Chondrocyte (in vitro differentiated cells): ENCODE results near the gene ZNF367. TPM values are rescaled to one million over a fixed set of nuclear protein-coding genes. Genes with fewer than 3 reads are reported as not detected.
A peak's percentile ranks its signal among the peaks of the same experiment; 100 is the strongest.

Source experiments
- DNase-seq: peaks from one replicate; pipeline ENCODE4 v3.0.0; 2021; ENCODE audit warnings: mixed read lengths, low spot score
- H3K27ac Mint-ChIP-seq: one replicate; pipeline ENCODE4 v1.8.0; 2021; ENCODE audit warnings: mild to moderate bottlenecking, moderate library complexity, mixed read lengths; ENCODE audit not compliant: unreplicated experiment
- H3K27me3 Mint-ChIP-seq: 2 replicates; pipeline ENCODE4 v1.8.0; 2021; ENCODE audit warnings: low read depth, mixed read lengths
- H3K36me3 Mint-ChIP-seq: 2 replicates; pipeline ENCODE4 v1.8.0; 2021; ENCODE audit warnings: low read depth, mixed read lengths
- H3K4me1 Mint-ChIP-seq: 2 replicates; pipeline ENCODE4 v1.8.0; 2021; ENCODE audit warnings: low read depth, mild to moderate bottlenecking, mixed read lengths
- H3K4me3 Mint-ChIP-seq: one replicate; pipeline ENCODE4 v1.8.0; 2021; ENCODE audit warnings: mild to moderate bottlenecking, moderate library complexity, mixed read lengths; ENCODE audit not compliant: unreplicated experiment
- H3K9me3 Mint-ChIP-seq: 2 replicates; pipeline ENCODE4 v1.8.0; 2021; ENCODE audit warnings: low read depth, mixed read lengths
- total RNA-seq: library from RNA; stranded (reverse); gene quantifications from 3 replicates; pipeline ENCODE4 v1.2.1, GENCODE V29; 2021
- TF ChIP-seq, protein P1 (sequence below): fragments of 200-600 bp; sonication (generic); IDR thresholded peaks from 2 replicates; pipeline ENCODE4 v1.5.0; 2021; ENCODE audit warnings: antibody characterized with exemption, mild to moderate bottlenecking, moderate library complexity

The ZNF367 gene
- total RNA-seq, 1 donor from 2014 or later, result 1.7 TPM

DNA sequence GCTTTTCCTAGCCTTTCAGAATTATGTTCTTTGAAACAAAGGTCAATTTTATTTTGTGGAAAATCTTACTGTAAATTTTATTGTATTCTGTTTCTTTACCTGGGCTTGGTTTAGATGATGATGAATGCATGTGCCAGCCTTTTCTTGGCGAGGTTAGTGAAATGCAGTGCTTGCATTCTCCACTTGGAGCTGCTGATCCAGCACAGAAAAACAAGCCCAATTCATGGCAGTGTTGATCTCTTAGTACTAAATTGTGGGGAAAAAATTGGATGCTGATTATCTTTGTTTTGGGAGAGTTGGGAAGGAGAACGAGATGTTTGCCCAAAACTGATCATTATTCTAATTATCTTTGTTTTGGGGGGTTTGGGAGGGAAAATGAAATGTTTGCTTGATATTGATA lies 35.5 kb upstream of the ZNF367 start:
- H3K4me3 Mint-ChIP-seq, result no peak overlapping the region
- no peak overlapping the region for H3K27ac Mint-ChIP-seq
- H3K27me3 Mint-ChIP-seq, result no peaks in the 10 kb centered on the region
- no peaks in the 10 kb centered on the region for H3K9me3 Mint-ChIP-seq
- TF ChIP-seq, protein P1, sequence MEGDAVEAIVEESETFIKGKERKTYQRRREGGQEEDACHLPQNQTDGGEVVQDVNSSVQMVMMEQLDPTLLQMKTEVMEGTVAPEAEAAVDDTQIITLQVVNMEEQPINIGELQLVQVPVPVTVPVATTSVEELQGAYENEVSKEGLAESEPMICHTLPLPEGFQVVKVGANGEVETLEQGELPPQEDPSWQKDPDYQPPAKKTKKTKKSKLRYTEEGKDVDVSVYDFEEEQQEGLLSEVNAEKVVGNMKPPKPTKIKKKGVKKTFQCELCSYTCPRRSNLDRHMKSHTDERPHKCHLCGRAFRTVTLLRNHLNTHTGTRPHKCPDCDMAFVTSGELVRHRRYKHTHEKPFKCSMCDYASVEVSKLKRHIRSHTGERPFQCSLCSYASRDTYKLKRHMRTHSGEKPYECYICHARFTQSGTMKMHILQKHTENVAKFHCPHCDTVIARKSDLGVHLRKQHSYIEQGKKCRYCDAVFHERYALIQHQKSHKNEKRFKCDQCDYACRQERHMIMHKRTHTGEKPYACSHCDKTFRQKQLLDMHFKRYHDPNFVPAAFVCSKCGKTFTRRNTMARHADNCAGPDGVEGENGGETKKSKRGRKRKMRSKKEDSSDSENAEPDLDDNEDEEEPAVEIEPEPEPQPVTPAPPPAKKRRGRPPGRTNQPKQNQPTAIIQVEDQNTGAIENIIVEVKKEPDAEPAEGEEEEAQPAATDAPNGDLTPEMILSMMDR, result peak; percentile 79
- DNase-seq, result no peak
- H3K36me3 Mint-ChIP-seq, result peaks cover 2% of the 10 kb centered on the region
- peaks cover 39% of the 10 kb centered on the region for H3K4me1 Mint-ChIP-seq

DNA sequence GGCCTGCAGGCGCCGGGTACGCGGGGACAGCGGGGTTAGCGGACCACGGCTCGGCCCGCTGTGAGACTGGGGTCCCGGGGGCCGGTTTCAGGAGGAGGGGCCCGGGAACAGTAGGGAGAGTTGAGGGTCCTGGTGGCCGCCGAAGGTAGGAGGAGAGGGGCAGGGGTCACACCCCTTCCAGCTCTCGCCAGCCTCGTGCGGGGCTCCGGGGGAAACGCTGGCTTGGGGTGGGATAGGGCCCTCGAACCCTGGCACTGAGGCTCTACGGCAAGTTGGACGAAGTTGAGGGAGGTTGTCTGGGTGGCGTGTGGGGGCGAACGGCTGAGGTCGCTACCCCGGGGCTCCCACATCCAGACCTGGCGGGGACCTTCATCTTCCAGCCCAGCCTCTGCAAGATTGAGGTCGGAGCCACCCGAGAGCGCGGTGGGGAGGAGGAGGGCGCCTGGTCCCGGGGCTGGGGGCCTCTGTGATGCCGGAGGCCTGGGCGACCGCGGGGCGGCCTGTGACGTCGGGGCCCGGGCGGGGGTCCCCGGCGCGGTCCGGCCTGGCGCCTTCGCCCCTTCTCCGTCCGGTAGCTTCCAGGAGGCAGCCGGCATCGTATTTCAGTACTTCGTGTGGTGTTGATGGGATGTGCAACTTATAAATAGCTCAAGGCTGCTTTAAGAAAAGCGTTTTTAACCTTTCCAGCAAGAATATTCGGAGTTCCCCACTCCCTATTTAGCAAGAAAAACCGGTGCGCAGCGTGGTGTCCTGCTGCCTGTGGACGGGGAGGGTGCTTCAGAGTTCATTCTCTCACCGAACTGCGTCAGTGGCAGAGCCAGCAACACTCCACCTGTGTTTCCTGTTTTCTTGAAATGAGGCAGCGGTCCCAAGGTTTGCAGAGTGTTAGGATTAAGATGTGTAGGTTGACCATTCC lies 32.7 kb upstream of the ZNF367 start:
- H3K27ac Mint-ChIP-seq, result peak overlapping the region; percentile 92
- H3K27me3 Mint-ChIP-seq, result no peaks in the 10 kb centered on the region
- peak overlapping the region; percentile 90 for H3K4me3 Mint-ChIP-seq
- H3K36me3 Mint-ChIP-seq, result no peaks in the 10 kb centered on the region
- H3K9me3 Mint-ChIP-seq, result no peaks in the 10 kb centered on the region
- DNase-seq, result no peak
- H3K4me1 Mint-ChIP-seq, result peaks cover 30% of the 10 kb centered on the region
- TF ChIP-seq, protein P1, result no peak

DNA sequence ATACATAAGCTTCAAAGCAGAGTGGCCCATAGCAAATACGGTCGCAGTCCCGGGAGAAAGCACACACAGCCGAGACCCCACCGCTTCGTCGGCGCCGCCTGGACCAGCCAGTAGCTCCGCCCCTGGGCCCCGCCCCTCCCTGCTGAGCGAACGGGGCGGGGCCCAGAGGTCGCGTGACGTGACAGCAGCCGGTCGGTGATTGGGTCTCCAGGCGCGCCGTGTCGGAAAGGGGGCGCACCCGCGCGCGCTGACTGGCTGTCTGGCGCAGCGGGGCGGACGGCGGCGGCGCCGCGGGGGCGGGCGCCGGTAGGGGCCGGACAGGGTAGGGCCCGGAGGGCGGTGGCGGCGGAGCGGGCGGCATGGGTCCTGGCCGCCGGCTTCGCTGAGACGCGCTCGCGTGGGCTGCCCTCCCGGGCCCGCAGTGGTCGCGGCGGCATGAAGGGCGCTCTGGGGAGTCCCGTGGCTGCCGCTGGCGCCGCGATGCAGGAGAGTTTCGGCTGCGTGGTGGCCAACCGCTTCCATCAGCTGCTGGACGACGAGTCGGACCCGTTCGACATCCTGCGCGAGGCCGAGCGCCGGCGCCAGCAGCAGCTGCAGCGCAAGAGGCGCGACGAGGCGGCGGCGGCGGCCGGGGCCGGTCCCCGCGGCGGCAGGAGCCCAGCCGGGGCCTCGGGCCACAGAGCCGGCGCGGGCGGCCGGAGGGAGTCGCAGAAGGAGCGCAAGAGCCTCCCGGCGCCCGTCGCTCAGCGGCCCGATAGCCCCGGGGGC lies 31.9 kb upstream of the ZNF367 start, which contains the start of gene HABP4:
TSS of gene HABP4 (plus strand) at position 325 of the 768 bp plus-strand sequence. CDS start at position 436, 111 bp downstream.
- Mint-ChIP-seq H3K27ac (peak within 1 kb of the TSS; percentile 92), H3K4me1 (peaks cover 30% of the 10 kb centered on the region), H3K27me3 (no peaks in the 10 kb centered on the region), H3K9me3 (no peaks in the 10 kb centered on the region), H3K36me3 (no peaks in the 10 kb centered on the region), H3K4me3 (peak within 1 kb of the TSS; percentile 90)
- peak; percentile 98 for DNase-seq
- TF ChIP-seq, protein P1, result no peak

DNA sequence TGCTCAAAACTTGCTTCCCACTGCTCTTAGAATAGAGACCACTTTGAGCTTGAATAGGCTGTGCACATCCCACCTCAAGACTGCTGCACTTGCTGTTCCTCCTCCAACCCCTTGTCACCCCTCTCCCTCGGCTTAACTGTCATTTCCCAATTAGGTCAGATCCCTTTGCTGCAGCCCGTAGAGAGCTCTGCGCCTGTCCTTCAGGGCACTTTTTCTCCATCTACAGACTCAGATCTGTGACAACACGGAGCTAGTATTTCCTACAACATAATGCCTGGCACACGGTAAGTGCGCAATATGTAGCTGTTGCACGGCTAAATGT lies 31.3 kb upstream of the ZNF367 start:
- no peaks in the 10 kb centered on the region for H3K27me3 Mint-ChIP-seq
- H3K4me3 Mint-ChIP-seq, result peak overlapping the region; percentile 70
- H3K36me3 Mint-ChIP-seq, result no peaks in the 10 kb centered on the region
- peaks cover 30% of the 10 kb centered on the region for H3K4me1 Mint-ChIP-seq
- no peaks in the 10 kb centered on the region for H3K9me3 Mint-ChIP-seq
- DNase-seq, result no peak
- TF ChIP-seq, protein P1, result no peak
- peak overlapping the region; percentile 90 for H3K27ac Mint-ChIP-seq

DNA sequence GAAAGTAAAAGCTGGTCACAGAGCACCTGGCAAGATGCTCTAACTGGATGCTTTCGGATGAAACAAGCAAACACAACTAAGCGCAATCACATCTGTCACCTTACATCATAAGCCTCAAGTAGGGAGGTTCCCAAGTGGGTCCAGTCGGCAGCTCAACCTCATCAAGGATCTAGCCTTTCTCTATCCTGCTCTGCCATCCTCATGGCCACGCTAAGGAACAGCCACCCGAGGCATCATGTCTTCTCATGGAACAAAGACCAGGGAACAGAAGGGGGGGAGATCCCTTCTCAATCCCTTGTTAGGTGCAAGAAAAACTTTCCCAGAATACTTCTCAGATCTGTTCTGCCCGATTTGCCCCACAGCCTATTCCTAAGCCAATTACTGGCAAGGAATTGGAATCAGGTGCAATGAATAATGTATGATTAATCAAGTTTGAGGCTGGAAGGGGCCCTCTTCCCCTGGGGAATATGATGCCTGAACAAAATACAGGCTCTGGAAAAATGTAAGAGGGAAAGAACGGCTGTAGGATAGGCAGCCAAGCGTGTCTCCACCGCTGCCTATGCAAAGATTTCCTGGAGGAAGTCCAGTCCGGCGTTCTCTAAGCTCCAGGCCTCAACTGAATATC lies 30.5 kb upstream of the ZNF367 start:
- Mint-ChIP-seq H3K36me3 (no peaks in the 10 kb centered on the region), H3K27me3 (no peaks in the 10 kb centered on the region), H3K9me3 (no peaks in the 10 kb centered on the region), H3K27ac (no peak overlapping the region), H3K4me1 (peaks cover 26% of the 10 kb centered on the region), H3K4me3 (no peak overlapping the region)
- TF ChIP-seq, protein P1, result no peak
- no peak for DNase-seq
